Mesenchymal stem cell (in vitro differentiated cells and primary cell): ENCODE measurements around the gene CHKB.

Experiments used
- DNase-seq: peaks from one replicate; pipeline ENCODE4 v3.0.0-alpha.2; 2013
- H2AFZ ChIP-seq: one replicate; pipeline ENCODE4 v1.6.1; 2013; ENCODE audit warnings: low read depth, mild to moderate bottlenecking, control low read depth, inconsistent platforms, low read length, moderate library complexity
- H2AK5ac ChIP-seq: 2 replicates; pipeline ENCODE4 v1.6.1; 2013; ENCODE audit warnings: low read length, moderate library complexity, mild to moderate bottlenecking, inconsistent platforms; ENCODE audit not compliant: severe bottlenecking
- H2BK120ac ChIP-seq: one replicate; pipeline ENCODE4 v1.6.1; 2013; ENCODE audit warnings: low read depth, mild to moderate bottlenecking, inconsistent platforms, low read length, moderate library complexity
- H2BK12ac ChIP-seq, 2 experiments: one replicate each; pipeline ENCODE4 v1.6.1; 2013; ENCODE audit warnings: inconsistent platforms in 2 of 2, low read length in 2 of 2, mild to moderate bottlenecking in 2 of 2, moderate library complexity in 2 of 2, control low read depth in 1 of 2
- H2BK15ac ChIP-seq: one replicate; pipeline ENCODE4 v1.6.1; 2013; ENCODE audit warnings: mild to moderate bottlenecking, low read depth, inconsistent platforms; ENCODE audit not compliant: poor library complexity, severe bottlenecking
- H2BK5ac ChIP-seq: 2 replicates; pipeline ENCODE4 v1.6.1; 2013; ENCODE audit warnings: low read depth, mild to moderate bottlenecking, low read length, control low read depth, inconsistent platforms; ENCODE audit not compliant: poor library complexity, severe bottlenecking
- H3K14ac ChIP-seq, 2 experiments: one replicate each; pipeline ENCODE4 v1.6.1; 2013; ENCODE audit warnings: inconsistent platforms in 2 of 2, low read length in 2 of 2, control low read depth in 1 of 2, mild to moderate bottlenecking in 1 of 2, moderate library complexity in 1 of 2
- H3K18ac ChIP-seq, 2 experiments: one replicate each; pipeline ENCODE4 v1.6.1; 2013; ENCODE audit warnings: inconsistent platforms in 2 of 2, low read length in 2 of 2, control low read depth in 1 of 2, low read depth in 1 of 2, mild to moderate bottlenecking in 1 of 2
- H3K23ac ChIP-seq, 2 experiments: one replicate each; pipeline ENCODE4 v1.6.1; 2013; ENCODE audit warnings: inconsistent platforms in 2 of 2, low read length in 2 of 2, mild to moderate bottlenecking in 2 of 2, moderate library complexity in 2 of 2, control low read depth in 1 of 2
- H3K27ac ChIP-seq: 2 replicates; pipeline ENCODE4 v1.5.1; 2013; ENCODE audit warnings: mild to moderate bottlenecking, moderate library complexity, low read length, control low read depth, inconsistent platforms; ENCODE audit not compliant: poor library complexity, severe bottlenecking
- H3K27me3 ChIP-seq, 2 experiments: 2 replicates each; pipeline versions ENCODE4 v1.6.1 to v1.7.0; 2013; ENCODE audit warnings: low read length in 2 of 2, mild to moderate bottlenecking in 2 of 2, moderate library complexity in 2 of 2, control low read depth in 1 of 2, inconsistent platforms in 1 of 2; ENCODE audit not compliant: control insufficient read depth in 1 of 2, insufficient read depth in 1 of 2
- H3K36me3 ChIP-seq, 2 experiments: 2 replicates each; pipeline versions ENCODE4 v1.6.1 to v1.7.0; 2013; ENCODE audit warnings: low read length in 2 of 2, control low read depth in 1 of 2, inconsistent platforms in 1 of 2, low read depth in 1 of 2, mild to moderate bottlenecking in 1 of 2; ENCODE audit not compliant: insufficient read depth in 2 of 2, control insufficient read depth in 1 of 2
- H3K4ac ChIP-seq, 2 experiments: one replicate each; pipeline ENCODE4 v1.6.1; 2013; ENCODE audit warnings: inconsistent platforms in 2 of 2, low read length in 2 of 2, mild to moderate bottlenecking in 2 of 2, moderate library complexity in 2 of 2, control low read depth in 1 of 2, low read depth in 1 of 2
- H3K4me1 ChIP-seq: 2 replicates; pipeline ENCODE4 v1.6.1; 2013; ENCODE audit warnings: low read depth, low read length, control low read depth; ENCODE audit not compliant: control insufficient read depth, insufficient read depth
- H3K4me2 ChIP-seq: 2 replicates; pipeline ENCODE4 v1.6.1; 2013; ENCODE audit warnings: low read length, mild to moderate bottlenecking, inconsistent platforms; ENCODE audit not compliant: poor library complexity, severe bottlenecking
- H3K4me3 ChIP-seq, 2 experiments: 2 replicates each; pipeline versions ENCODE4 v1.5.1 to v1.7.0; 2013; ENCODE audit warnings: low read length in 2 of 2, mild to moderate bottlenecking in 2 of 2, control low read depth in 1 of 2, low read depth in 1 of 2; ENCODE audit not compliant: insufficient read depth in 1 of 2
- H3K79me1 ChIP-seq: replicated peaks from 2 replicates; pipeline ENCODE4 v1.6.1; 2013; ENCODE audit warnings: mild to moderate bottlenecking, control low read depth, low read length, inconsistent platforms; ENCODE audit not compliant: poor library complexity, severe bottlenecking
- H3K9ac ChIP-seq: 2 replicates; pipeline ENCODE4 v1.7.0; 2013; ENCODE audit warnings: mild to moderate bottlenecking, low read length, moderate library complexity
- H3K9me3 ChIP-seq: 2 replicates; pipeline ENCODE4 v1.7.0; 2013; ENCODE audit warnings: mild to moderate bottlenecking, low read length; ENCODE audit not compliant: control insufficient read depth
- H4K8ac ChIP-seq: one replicate; pipeline ENCODE4 v1.6.1; 2013; ENCODE audit warnings: inconsistent platforms, mild to moderate bottlenecking, low read length, moderate library complexity
- H4K91ac ChIP-seq: one replicate; pipeline ENCODE4 v1.6.1; 2013; ENCODE audit warnings: mild to moderate bottlenecking, low read length, inconsistent platforms
- whole genome bisulfite sequencing: methylation state at CpG from one replicate; pipeline ENCODE4 v1.1.7; 2013; ENCODE audit warnings: mixed read lengths; 5-methylcytosine and 5-hydroxymethylcytosine counted together

Gene CHKB

DNA sequence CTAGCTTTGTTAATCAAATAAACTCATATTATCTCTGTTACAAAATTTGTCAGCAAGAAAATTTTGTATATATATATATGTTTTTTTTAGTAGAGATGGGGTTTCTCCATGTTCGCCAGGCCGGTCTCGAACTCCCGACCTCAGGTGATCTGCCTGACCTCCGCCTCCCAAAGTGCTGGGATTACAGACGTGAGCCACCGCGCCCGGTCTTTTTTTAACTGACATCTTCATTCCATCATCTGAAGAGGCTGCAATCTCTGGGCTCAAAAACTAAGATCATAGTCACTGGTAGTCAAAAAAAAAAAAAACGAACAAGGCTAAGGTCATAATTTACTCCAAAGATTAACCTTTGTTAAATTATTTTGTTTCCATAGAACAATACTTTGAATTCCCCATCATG, 42.3 kb downstream of the CHKB start:
- H3K27me3 ChIP-seq: peaks cover 0 to 11% of the 10 kb centered on the region in 2 experiments
- H4K8ac ChIP-seq: no peak overlapping the region
- H3K4me2 ChIP-seq: no peak overlapping the region
- H3K9ac ChIP-seq: peak overlapping the region; percentile 95
- 91% methylated on average over 10 of the region's 10 CpGs for WGBS
- no peak overlapping the region for H2BK15ac ChIP-seq
- H3K14ac ChIP-seq: no peak overlapping the region
- H2AFZ ChIP-seq: no peak overlapping the region
- no peaks in the 10 kb centered on the region for H3K9me3 ChIP-seq
- no peaks in the 10 kb centered on the region for H3K36me3 ChIP-seq
- no peak overlapping the region for H2AK5ac ChIP-seq
- H4K91ac ChIP-seq: no peak overlapping the region
- no peak overlapping the region for H3K18ac ChIP-seq
- no peak overlapping the region for H3K4me3 ChIP-seq
- no peak for DNase-seq
- no peak overlapping the region for H2BK5ac ChIP-seq
- H3K23ac ChIP-seq: no peak overlapping the region
- H3K4ac ChIP-seq: no peak overlapping the region
- peaks cover 12% of the 10 kb centered on the region for H3K4me1 ChIP-seq
- H3K27ac ChIP-seq: no peak overlapping the region
- H2BK120ac ChIP-seq: no peak overlapping the region
- H3K79me1 ChIP-seq: no peaks in the 10 kb centered on the region
- no peak overlapping the region for H2BK12ac ChIP-seq

DNA sequence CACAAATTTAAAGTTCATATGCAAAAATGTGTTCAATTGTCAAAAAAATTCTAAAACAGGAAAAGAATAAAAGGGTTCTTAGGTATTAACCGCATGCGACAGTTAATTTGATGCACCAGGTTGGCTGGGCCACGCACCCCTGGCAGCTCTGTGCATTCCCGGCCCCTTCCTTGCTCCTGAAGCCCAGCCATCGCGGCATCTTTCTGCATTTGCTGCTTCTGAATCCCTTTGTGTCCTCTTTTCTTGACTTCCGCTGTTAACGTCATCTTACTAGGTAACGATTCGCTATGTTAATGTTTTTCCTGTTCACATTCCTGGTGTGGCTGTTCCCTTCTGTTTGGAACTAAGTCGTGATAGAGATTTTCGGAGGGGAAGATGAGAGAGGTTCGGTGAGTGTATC, 44.9 kb downstream of the CHKB start:
- Histone ChIP-seq H3K18ac (peak overlapping the region in 1 of 2 experiments; percentile 57), H3K27me3 (peaks cover 0 to 5% of the 10 kb centered on the region in 2 experiments)

DNA sequence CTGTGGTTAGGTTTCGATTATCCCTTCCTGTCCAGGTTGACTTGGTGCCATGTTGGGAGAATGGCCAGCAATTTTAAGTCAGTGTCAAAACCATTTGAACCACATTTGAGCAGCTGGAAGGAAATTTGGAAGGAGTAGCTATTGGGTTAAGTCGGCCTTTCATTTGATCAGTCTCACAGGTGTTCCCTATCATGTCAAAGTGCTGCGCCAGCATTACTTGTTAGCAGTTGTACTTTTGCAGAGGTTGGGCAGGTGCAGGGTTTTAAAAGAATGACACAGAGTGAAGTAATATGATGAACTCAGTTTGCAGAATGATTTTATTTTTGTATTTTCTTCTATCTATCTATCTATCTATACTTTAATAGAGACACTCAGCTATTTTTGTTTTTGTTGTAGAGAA, 46.4 kb downstream of the CHKB start:
- Histone ChIP-seq H3K27me3 (peaks cover 0 to 12% of the 10 kb centered on the region in 2 experiments), H3K36me3 (no peaks in the 10 kb centered on the region), H2BK5ac (no peak overlapping the region), H2AK5ac (no peak overlapping the region), H2BK15ac (no peak overlapping the region), H2BK12ac (no peak overlapping the region), H2AFZ (no peak overlapping the region), H3K9me3 (no peaks in the 10 kb centered on the region), H3K27ac (no peak overlapping the region), H3K4ac (no peak overlapping the region), H3K79me1 (no peaks in the 10 kb centered on the region), H3K9ac (no peak overlapping the region), H3K18ac (no peak overlapping the region), H3K23ac (no peak overlapping the region), H3K14ac (no peak overlapping the region), H4K91ac (no peak overlapping the region), H4K8ac (no peak overlapping the region), H3K4me2 (no peak overlapping the region), H3K4me3 (no peak overlapping the region), H3K4me1 (peaks cover 15% of the 10 kb centered on the region), H2BK120ac (no peak overlapping the region)
- 96% methylated on average over 3 of the region's 3 CpGs for WGBS
- no peak for DNase-seq

More for the DNA sequence above, 44.9 kb downstream of the CHKB start:
- H2BK5ac ChIP-seq: no peak overlapping the region
- H3K79me1 ChIP-seq: no peaks in the 10 kb centered on the region
- H2BK120ac ChIP-seq: peak overlapping the region; percentile 57
- no peak overlapping the region for H2AFZ ChIP-seq
- H3K27ac ChIP-seq: no peak overlapping the region
- no peak overlapping the region for H3K4me3 ChIP-seq
- WGBS: 94% methylated on average over 13 of the region's 13 CpGs
- H2AK5ac ChIP-seq: no peak overlapping the region
- H2BK12ac ChIP-seq: peak overlapping the region; percentile 77
- peaks cover 5% of the 10 kb centered on the region for H3K4me1 ChIP-seq
- H3K4ac ChIP-seq: no peak overlapping the region
- H3K4me2 ChIP-seq: no peak overlapping the region
- H3K9me3 ChIP-seq: no peaks in the 10 kb centered on the region
- H2BK15ac ChIP-seq: no peak overlapping the region
- H3K36me3 ChIP-seq: no peaks in the 10 kb centered on the region
- no peak overlapping the region for H4K8ac ChIP-seq
- peak overlapping the region; percentile 95 for H3K9ac ChIP-seq
- DNase-seq: no peak
- H3K23ac ChIP-seq: no peak overlapping the region
- H4K91ac ChIP-seq: peak overlapping the region; percentile 52
- no peak overlapping the region for H3K14ac ChIP-seq

DNA sequence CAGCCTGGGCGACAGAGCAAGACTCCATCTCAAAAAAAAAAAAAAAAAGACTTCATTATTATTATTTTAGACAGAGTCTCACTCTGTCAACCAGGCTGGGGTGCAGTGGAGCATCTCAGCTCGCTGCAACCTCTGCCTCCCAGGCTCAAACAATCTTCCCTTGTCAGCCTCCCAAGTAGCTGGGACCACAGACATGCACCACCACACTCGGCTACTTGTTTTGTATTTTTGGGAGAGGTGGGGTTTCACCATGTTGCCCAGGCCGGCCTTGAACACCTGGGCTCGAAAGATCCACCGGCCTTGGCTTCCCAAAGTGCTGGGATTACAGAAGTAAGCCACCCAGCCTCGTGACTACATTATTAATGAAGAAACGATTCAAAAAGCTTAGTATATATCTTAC, 47.5 kb downstream of the CHKB start:
- Histone ChIP-seq H3K23ac (no peak overlapping the region), H2BK5ac (no peak overlapping the region), H3K36me3 (peaks cover 0 to 3% of the 10 kb centered on the region in 2 experiments), H3K14ac (no peak overlapping the region), H2BK15ac (no peak overlapping the region), H2AFZ (no peak overlapping the region), H3K4me3 (no peak overlapping the region), H3K27me3 (peaks cover 0 to 22% of the 10 kb centered on the region in 2 experiments), H2BK120ac (no peak overlapping the region), H4K91ac (no peak overlapping the region), H2BK12ac (peak overlapping the region in 1 of 2 experiments; percentile 63), H3K9ac (no peak overlapping the region), H3K4me1 (peaks cover 27% of the 10 kb centered on the region), H3K4me2 (no peak overlapping the region), H2AK5ac (no peak overlapping the region), H3K4ac (no peak overlapping the region), H3K9me3 (no peaks in the 10 kb centered on the region), H3K27ac (no peak overlapping the region), H3K18ac (no peak overlapping the region), H4K8ac (no peak overlapping the region), H3K79me1 (peaks cover 2% of the 10 kb centered on the region)
- no peak for DNase-seq
- 97% methylated on average over 5 of the region's 8 CpGs for WGBS
